Neural cell (in vitro differentiated cells): ENCODE measurements around the gene INTS11.

Experiments used
- EP300 ChIP-seq: fragments of 450-650 bp; conservative IDR thresholded peaks from 2 replicates; pipeline ENCODE4 v1.6.1; 2014; ENCODE audit warnings: antibody characterized with exemption, mild to moderate bottlenecking, moderate library complexity; ENCODE audit not compliant: poor library complexity, severe bottlenecking
- EZH2 ChIP-seq: fragments of 200-600, 300-800 bp; shearing (Covaris generic), sonication (generic); IDR thresholded peaks from 2 replicates; pipeline ENCODE4 v1.6.1; 2014; ENCODE audit warnings: antibody characterized with exemption, low read length, borderline replicate concordance, mild to moderate bottlenecking; ENCODE audit not compliant: insufficient read depth, poor library complexity, severe bottlenecking
- MXI1 ChIP-seq: fragments of 450-650 bp; conservative IDR thresholded peaks from 2 replicates; pipeline ENCODE4 v1.6.1; 2014; ENCODE audit warnings: antibody characterized with exemption, mild to moderate bottlenecking; ENCODE audit not compliant: poor library complexity, severe bottlenecking
- POLR2AphosphoS5 ChIP-seq: IDR thresholded peaks from 2 replicates; pipeline ENCODE4 v1.6.1; 2012
- RAD21 ChIP-seq: fragments of 450-650 bp; conservative IDR thresholded peaks from 2 replicates; pipeline ENCODE4 v1.6.1; 2014; ENCODE audit warnings: antibody characterized with exemption, mild to moderate bottlenecking, moderate library complexity
- REST ChIP-seq: IDR thresholded peaks from 2 replicates; pipeline ENCODE4 v1.6.1; 2012; ENCODE audit warnings: borderline replicate concordance
- SMC3 ChIP-seq: fragments of 450-650 bp; conservative IDR thresholded peaks from 2 replicates; pipeline ENCODE4 v1.6.1; 2014; ENCODE audit warnings: antibody characterized with exemption, mild to moderate bottlenecking, moderate library complexity; ENCODE audit not compliant: poor library complexity
- TAF1 ChIP-seq: IDR thresholded peaks from 2 replicates; pipeline ENCODE4 v1.6.1; 2012; ENCODE audit warnings: low read depth
- TF ChIP-seq, protein P1 (sequence below): fragments of 450-650 bp; IDR thresholded peaks from 2 replicates; pipeline ENCODE4 v1.5.1; 2014; ENCODE audit warnings: antibody characterized with exemption, mild to moderate bottlenecking, moderate library complexity; ENCODE audit not compliant: poor library complexity, severe bottlenecking

DNA sequence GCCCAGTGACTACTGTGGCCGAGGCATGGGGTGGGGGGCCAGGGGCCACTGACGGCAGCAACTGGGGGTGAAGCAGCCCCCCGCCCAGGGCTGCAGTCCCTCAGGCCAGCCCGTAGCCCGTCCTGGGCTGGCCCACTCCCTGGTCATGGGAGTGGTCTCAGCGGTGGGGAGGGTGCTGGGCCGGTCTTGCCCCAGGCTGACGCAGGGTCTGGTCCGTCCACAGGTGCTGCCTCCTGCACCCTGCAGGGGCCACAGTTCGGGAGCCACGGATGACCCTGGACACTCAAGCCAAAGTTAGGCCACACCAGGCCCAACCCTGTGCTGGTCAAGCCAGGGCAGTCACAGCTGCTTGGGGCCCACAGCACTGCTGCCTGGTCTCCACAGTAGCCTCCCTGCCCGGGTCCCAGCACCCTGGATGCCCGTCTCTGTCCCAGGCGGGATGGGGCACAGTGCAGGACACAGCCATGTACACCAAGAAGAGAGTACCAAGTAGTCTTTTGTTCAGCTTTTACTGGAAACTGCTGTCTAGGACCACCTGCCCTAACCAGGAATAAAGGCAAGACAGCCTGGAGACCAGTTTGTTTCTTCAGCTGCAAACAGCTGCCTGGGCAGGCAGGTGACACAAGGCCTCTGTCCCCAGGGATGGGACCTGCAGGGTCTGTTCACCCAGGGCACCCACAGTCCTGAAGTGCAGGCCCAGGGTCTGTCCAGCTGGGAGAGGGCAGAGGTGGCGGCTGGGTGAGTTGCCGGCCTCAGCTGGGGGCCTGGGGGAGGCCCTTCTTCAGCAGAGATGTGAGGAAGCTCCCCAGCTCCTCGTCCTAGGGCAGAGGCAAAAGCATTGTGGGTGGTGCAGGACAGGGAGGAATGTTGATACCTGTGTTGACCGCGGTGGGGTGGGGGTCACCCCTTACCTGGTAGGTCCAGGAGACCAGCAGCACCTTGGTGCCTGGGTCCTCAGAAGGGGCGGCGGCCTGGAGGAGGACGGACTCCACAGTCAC is 13.1 kb downstream of the INTS11 start:
- no peak for TF ChIP-seq POLR2AphosphoS5
- no peak for TF ChIP-seq EP300
- TF ChIP-seq, protein P1, sequence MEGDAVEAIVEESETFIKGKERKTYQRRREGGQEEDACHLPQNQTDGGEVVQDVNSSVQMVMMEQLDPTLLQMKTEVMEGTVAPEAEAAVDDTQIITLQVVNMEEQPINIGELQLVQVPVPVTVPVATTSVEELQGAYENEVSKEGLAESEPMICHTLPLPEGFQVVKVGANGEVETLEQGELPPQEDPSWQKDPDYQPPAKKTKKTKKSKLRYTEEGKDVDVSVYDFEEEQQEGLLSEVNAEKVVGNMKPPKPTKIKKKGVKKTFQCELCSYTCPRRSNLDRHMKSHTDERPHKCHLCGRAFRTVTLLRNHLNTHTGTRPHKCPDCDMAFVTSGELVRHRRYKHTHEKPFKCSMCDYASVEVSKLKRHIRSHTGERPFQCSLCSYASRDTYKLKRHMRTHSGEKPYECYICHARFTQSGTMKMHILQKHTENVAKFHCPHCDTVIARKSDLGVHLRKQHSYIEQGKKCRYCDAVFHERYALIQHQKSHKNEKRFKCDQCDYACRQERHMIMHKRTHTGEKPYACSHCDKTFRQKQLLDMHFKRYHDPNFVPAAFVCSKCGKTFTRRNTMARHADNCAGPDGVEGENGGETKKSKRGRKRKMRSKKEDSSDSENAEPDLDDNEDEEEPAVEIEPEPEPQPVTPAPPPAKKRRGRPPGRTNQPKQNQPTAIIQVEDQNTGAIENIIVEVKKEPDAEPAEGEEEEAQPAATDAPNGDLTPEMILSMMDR = no peak
- TF ChIP-seq EZH2 = no peak
- TF ChIP-seq RAD21 = no peak
- no peak for TF ChIP-seq SMC3
- no peak for TF ChIP-seq TAF1
- TF ChIP-seq REST = no peak
- TF ChIP-seq MXI1 = no peak
